ENCODE data around the gene RNF39.

Gene RNF39

GRCh38 chr6:30067460-30068139 is 8.0 kb downstream of the RNF39 start:
- ATAC-seq: no peak
- TF ChIP-seq ZC3H10 (CRISPR knock-in tag; IDR thresholded peaks at IDR 0.05) (no peak), CSDC2 (CRISPR knock-in tag; IDR thresholded peaks at IDR 0.05) (no peak), PPARA (CRISPR knock-in tag; IDR thresholded peaks at IDR 0.05; ENCODE audit: borderline replicate concordance) (no peak), ZNF70 (CRISPR knock-in tag; IDR thresholded peaks at IDR 0.05) (no peak), BACH2 (CRISPR knock-in tag; IDR thresholded peaks at IDR 0.05; ENCODE audit: borderline replicate concordance) (no peak), ZNF565 (CRISPR knock-in tag; conservative IDR thresholded peaks at IDR 0.05; ENCODE audit: low read depth) (no peak), CSRNP3 (CRISPR knock-in tag; IDR thresholded peaks at IDR 0.05) (no peak), ZFP3 (CRISPR knock-in tag; IDR thresholded peaks at IDR 0.05) (no peak), SNAI2 (CRISPR knock-in tag; IDR thresholded peaks at IDR 0.05) (no peak), OSR1 (CRISPR knock-in tag; IDR thresholded peaks at IDR 0.05) (no peak), ZNF8 (CRISPR knock-in tag; IDR thresholded peaks at IDR 0.05) (no peak), PATZ1 (CRISPR knock-in tag; IDR thresholded peaks at IDR 0.05; ENCODE audit: borderline replicate concordance) (no peak), POU6F1 (CRISPR knock-in tag; IDR thresholded peaks at IDR 0.05; ENCODE audit: borderline replicate concordance, low read depth) (no peak), TCF4 (CRISPR knock-in tag; IDR thresholded peaks at IDR 0.05; ENCODE audit: borderline replicate concordance) (no peak), ARNTL (CRISPR knock-in tag; IDR thresholded peaks at IDR 0.05; ENCODE audit: borderline replicate concordance, low read depth) (no peak), GLIS3 (CRISPR knock-in tag; IDR thresholded peaks at IDR 0.05) (no peak)

- peak; percentile 99 for ATAC-seq
- TF ChIP-seq TCF4 (CRISPR knock-in tag; IDR thresholded peaks at IDR 0.05; ENCODE audit: borderline replicate concordance) (peak; percentile 26; the same call in 1 of the 2 replicates), ARNTL (CRISPR knock-in tag; IDR thresholded peaks at IDR 0.05; ENCODE audit: borderline replicate concordance, low read depth) (no peak), GLIS3 (CRISPR knock-in tag; IDR thresholded peaks at IDR 0.05) (no peak)
These were observed 8.8 kb downstream of the RNF39 start, which contains the start of gene PPP1R11 for GRCh38 chr6:30066577-30067459. PPP1R11 (plus strand) TSS chr6:30067198; CDS start chr6:30067411, 213 bp downstream.

- TF ChIP-seq ZNF565 (CRISPR knock-in tag; conservative IDR thresholded peaks at IDR 0.05; ENCODE audit: low read depth) (no peak), SNAI2 (CRISPR knock-in tag; IDR thresholded peaks at IDR 0.05) (no peak), TOX (CRISPR knock-in tag; IDR thresholded peaks at IDR 0.05; ENCODE audit: borderline replicate concordance) (no peak), PPARA (CRISPR knock-in tag; IDR thresholded peaks at IDR 0.05; ENCODE audit: borderline replicate concordance) (no peak), ESRRG (CRISPR knock-in tag; IDR thresholded peaks at IDR 0.05) (no peak), CREB5 (CRISPR knock-in tag; IDR thresholded peaks at IDR 0.05; ENCODE audit: low read depth) (no peak), PATZ1 (CRISPR knock-in tag; IDR thresholded peaks at IDR 0.05; ENCODE audit: borderline replicate concordance) (no peak), ZNF8 (CRISPR knock-in tag; IDR thresholded peaks at IDR 0.05) (no peak), ZFP30 (CRISPR knock-in tag; IDR thresholded peaks at IDR 0.05) (no peak), GLIS3 (CRISPR knock-in tag; IDR thresholded peaks at IDR 0.05) (no peak), TCF4 (CRISPR knock-in tag; IDR thresholded peaks at IDR 0.05; ENCODE audit: borderline replicate concordance) (no peak), POU6F1 (CRISPR knock-in tag; IDR thresholded peaks at IDR 0.05; ENCODE audit: borderline replicate concordance, low read depth) (no peak)
- no peak for ATAC-seq
These were observed 9.5 kb downstream of the RNF39 start for GRCh38 chr6:30066082-30066481.
